HepG2 (cell line): ENCODE results near the gene SLAMF9. TPM values are rescaled to one million over a fixed set of nuclear protein-coding genes. Genes with fewer than 3 reads are reported as not detected.

Experiments
- ATAC-seq: fragments of 200-7000 bp; cut with Tn5 transposase; 3 replicates; pipeline ENCODE4 v1.9.1; 2020; ENCODE audit warnings: mild to moderate bottlenecking, moderate library complexity
- BruUV-seq: library from RNA; stranded (reverse); fragments of 400-500 nt; replicated peaks from 2 replicates; lab custom pipeline; 2021; lab: Mats Ljungman, UMichigan
- CTCF ChIA-PET: fragments of 300-600 bp; formaldehyde crosslinking; extraction: SDS; loops from one replicate; lab custom pipeline; 2021; ENCODE audit warnings: low total read pairs, inconsistent platforms, low intra/inter-chr PET ratio; lab: Yijun Ruan, JAX
- POLR2A ChIA-PET: fragments of 350-600 bp; sonication (Branson Sonifier 250); formaldehyde crosslinking; loops from one replicate; lab custom pipeline; 2020; ENCODE audit warnings: antibody characterized with exemption, inconsistent platforms; lab: Yijun Ruan, JAX
- DNase-seq: peaks from one replicate; pipeline ENCODE4 v3.0.0-alpha.2; 2015; ENCODE audit warnings: low spot score
- FAIRE-seq: peaks from 3 replicates; lab custom pipeline; 2011; peaks lifted over from hg19 to GRCh38; lab: Jason Lieb, UNC
- H2AFZ ChIP-seq: one replicate; pipeline ENCODE4 v1.6.1; 2011; ENCODE audit warnings: low read length, inconsistent platforms
- H3K27ac ChIP-seq: fragments of 300-600 bp; 3 replicates; pipeline ENCODE4 v1.8.0; 2011; ENCODE audit warnings: mixed run types, mild to moderate bottlenecking, mixed read lengths, low read length, inconsistent platforms; ENCODE audit not compliant: insufficient read depth; ENCODE audit errors: extremely low read length
- H3K27me3 ChIP-seq, 2 experiments: fragments of 200-600 bp in 1 of 2; 2 replicates in 1 of 2; 3 replicates in 1 of 2; pipeline versions ENCODE4 v1.6.0 to v1.8.0; 2011; ENCODE audit warnings: low read length in 2 of 2, mild to moderate bottlenecking in 2 of 2, moderate library complexity in 2 of 2, inconsistent platforms in 1 of 2; ENCODE audit not compliant: insufficient read depth in 2 of 2, control insufficient read depth in 1 of 2
- H3K36me3 ChIP-seq, 2 experiments: fragments of 200-600 bp in 1 of 2; replicated peaks in 1 of 2; 2 replicates in 1 of 2; 3 replicates in 1 of 2; pipeline versions ENCODE4 v1.5.1 to v1.8.0; 2011; ENCODE audit warnings: low read length in 2 of 2, inconsistent platforms in 1 of 2; ENCODE audit not compliant: insufficient read depth in 2 of 2, control insufficient read depth in 1 of 2
- H3K4me1 ChIP-seq: 2 replicates; pipeline ENCODE4 v1.5.1; 2012; ENCODE audit warnings: low read length, inconsistent platforms; ENCODE audit not compliant: insufficient read depth
- H3K4me2 ChIP-seq: 2 replicates; pipeline ENCODE4 v1.6.0; 2011; ENCODE audit warnings: low read depth, low read length, inconsistent platforms
- H3K4me3 ChIP-seq, 3 experiments: fragments of 200-600 bp in 1 of 3; sonication (generic), shearing (Covaris generic) in 1 of 3; replicated peaks in 1 of 3; 2 replicates each; pipeline ENCODE4 v1.5.1; 2011 to 2016; ENCODE audit warnings: low read length in 3 of 3, inconsistent platforms in 2 of 3, low read depth in 2 of 3, mild to moderate bottlenecking in 2 of 3, control low read depth in 1 of 3, mixed read lengths in 1 of 3; ENCODE audit not compliant: insufficient read depth in 1 of 3
- H3K79me2 ChIP-seq: one replicate; pipeline ENCODE4 v1.6.1; 2011; ENCODE audit warnings: low read length, inconsistent platforms; ENCODE audit not compliant: insufficient read depth
- H3K9ac ChIP-seq: 2 replicates; pipeline ENCODE4 v1.6.0; 2011; ENCODE audit warnings: mild to moderate bottlenecking, low read depth, low read length, inconsistent platforms; ENCODE audit not compliant: insufficient read depth
- H3K9me3 ChIP-seq: 2 replicates; pipeline ENCODE4 v1.5.1; 2012; ENCODE audit warnings: mild to moderate bottlenecking, low read length
- H4K20me1 ChIP-seq: 2 replicates; pipeline ENCODE4 v1.6.0; 2011; ENCODE audit warnings: inconsistent platforms, mild to moderate bottlenecking, low read length, moderate library complexity; ENCODE audit not compliant: insufficient read depth
- KLF9 ChIP-seq: IDR thresholded peaks from 2 replicates; pipeline ENCODE4 v1.6.1; 2016; ENCODE audit warnings: low read depth
- PAWR ChIP-seq: sonication (generic); formaldehyde crosslinking; IDR thresholded peaks from 2 replicates; pipeline ENCODE4 v1.4.0; 2020; ENCODE audit warnings: missing genetic modification reagents, mild to moderate bottlenecking, borderline replicate concordance
- PPARG ChIP-seq: conservative IDR thresholded peaks from 2 replicates; pipeline ENCODE4 v1.6.1; 2016; ENCODE audit warnings: missing biosample characterization, missing genetic modification reagents
- RELA ChIP-seq: sonication (generic); formaldehyde crosslinking; IDR thresholded peaks from 2 replicates; pipeline ENCODE4 v1.4.0; 2020; ENCODE audit warnings: missing genetic modification reagents
- SCMH1 ChIP-seq: sonication (generic); formaldehyde crosslinking; IDR thresholded peaks from 2 replicates; pipeline ENCODE4 v1.9.0; 2021; ENCODE audit warnings: missing genetic modification reagents, mild to moderate bottlenecking, borderline replicate concordance
- SYNCRIP ChIP-seq: fragments of 200-400 bp; formaldehyde crosslinking; IDR thresholded peaks from 2 replicates; pipeline ENCODE4 v1.6.1; 2018; ENCODE audit warnings: mild to moderate bottlenecking, low read depth, low read length; ENCODE audit not compliant: insufficient read depth
- TCF7 ChIP-seq: sonication (generic); IDR thresholded peaks from 2 replicates; pipeline ENCODE4 v1.6.1; 2016; ENCODE audit warnings: antibody characterized with exemption, low read depth
- ZIK1 ChIP-seq: sonication (generic); formaldehyde crosslinking; IDR thresholded peaks from 2 replicates; pipeline ENCODE4 v1.5.0; 2020; ENCODE audit warnings: mild to moderate bottlenecking, low read depth, missing genetic modification reagents, borderline replicate concordance
- ZNF761 ChIP-seq: sonication (generic); formaldehyde crosslinking; conservative IDR thresholded peaks from 2 replicates; pipeline ENCODE4 v1.4.0; 2020; ENCODE audit warnings: mild to moderate bottlenecking, missing genetic modification reagents
- ZNF768 ChIP-seq: sonication (generic); formaldehyde crosslinking; IDR thresholded peaks from 2 replicates; pipeline ENCODE4 v1.4.0; 2020; ENCODE audit warnings: missing genetic modification reagents
- WGBS: methylation state at CpG from one replicate; pipeline ENCODE4 v1.1.6; 2017; ENCODE audit warnings: low lambda C conversion rate; 5-methylcytosine and 5-hydroxymethylcytosine counted together
- in situ Hi-C: cut with HindIII; loops from 2 replicates; pipeline ENCODE4 v1.10.0; 2017; ENCODE audit warnings: low pct_unique_long_range_greater_than_20kb; ENCODE audit not compliant: extremely low pct_ligation_motif_present
- intact Hi-C: fragments of 100-400 bp; cut with micrococcal nuclease; formaldehyde crosslinking; loops from one replicate; pipeline ENCODE4 v1.10.0; 2022; ENCODE audit not compliant: unreplicated experiment
- polyA plus RNA-seq, 8 experiments: library from polyadenylated mRNA; depleted of rRNA in 3 of 8; stranded (reverse) in 7 of 8; unstranded in 1 of 8; fragments of >200 nt; fragmentation: Illumina TruSeq in 4 of 8; extraction: Trizol in 4 of 8; gene quantifications; 2 replicates each; pipeline versions ENCODE4 v1.2.1 to v1.2.3, GENCODE V29; 2011 to 2016; ENCODE audit warnings: low read depth in 4 of 8, missing spikeins in 1 of 8, mixed read lengths in 1 of 8; ENCODE audit not compliant: insufficient read depth in 1 of 8
- total RNA-seq, 5 experiments: library from RNA; depleted of rRNA; stranded (reverse); fragments of >200 nt; fragmentation: Illumina TruSeq; extraction: Trizol; gene quantifications; 2 replicates each; pipeline ENCODE4 v1.2.3, GENCODE V29; 2016; ENCODE audit warnings: low read depth in 1 of 5
- TF ChIP-seq, protein P1 (sequence below): IDR thresholded peaks from 2 replicates; pipeline ENCODE4 v1.6.1; 2012; ENCODE audit warnings: inconsistent platforms
- TF ChIP-seq, protein P2 (sequence below): sonication (generic); formaldehyde crosslinking; IDR thresholded peaks from 2 replicates; pipeline ENCODE4 v1.5.1; 2020; ENCODE audit warnings: missing genetic modification reagents, mild to moderate bottlenecking, borderline replicate concordance
- TF ChIP-seq, protein P3 (sequence below): IDR thresholded peaks from 2 replicates; pipeline ENCODE4 v1.6.1; 2016
- TF ChIP-seq, protein P4 (sequence below): sonication (generic); formaldehyde crosslinking; IDR thresholded peaks from 2 replicates; pipeline ENCODE4 v1.5.1; 2020; ENCODE audit warnings: mild to moderate bottlenecking, missing genetic modification reagents, moderate library complexity

The SLAMF9 gene
- total and polyA plus RNA-seq, 2 of the 13 experiments (the other 11 are each of a cell fraction or from before 2014, with no cell fraction given), result 0.82 TPM; not detected in 1

DNA sequence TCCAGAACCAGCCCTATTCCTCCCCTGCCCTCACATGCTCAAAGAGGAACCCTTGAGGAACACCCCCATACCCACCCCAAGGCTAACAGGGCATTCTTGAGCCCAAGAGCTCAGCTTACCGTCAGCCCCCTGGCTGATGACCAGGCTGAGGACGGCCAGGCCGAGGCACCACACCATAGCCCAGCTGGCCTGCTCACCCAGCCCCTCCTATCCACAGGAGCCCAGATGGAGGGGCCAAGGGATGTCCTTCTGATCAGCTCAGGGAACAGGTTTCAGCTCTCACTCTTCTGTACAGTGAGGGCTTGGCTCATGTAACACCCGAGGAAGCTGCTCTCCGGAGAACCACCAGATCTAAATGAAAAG, 10.8 kb downstream of the SLAMF9 start:
- WGBS, result 36% methylated on average over 4 of the region's 5 CpGs
- FAIRE-seq, result no peak
- peaks cover 18% of the 10 kb centered on the region for H3K4me1 ChIP-seq
- H3K9ac ChIP-seq, result no peak overlapping the region
- H2AFZ ChIP-seq, result no peak overlapping the region
- no peak for DNase-seq
- ATAC-seq, result no peak
- no peaks in the 10 kb centered on the region for H3K36me3 ChIP-seq
- H3K27me3 ChIP-seq, result peaks cover 14 to 73% of the 10 kb centered on the region in 2 experiments; a peak in 4 of 5 replicates
- H4K20me1 ChIP-seq, result no peaks in the 10 kb centered on the region
- no peak for TF ChIP-seq PAWR (CRISPR knock-in tag)
- H3K4me3 ChIP-seq, result no peak overlapping the region
- in situ Hi-C loops, result no loop called here
- H3K79me2 ChIP-seq, result no peaks in the 10 kb centered on the region
- H3K27ac ChIP-seq, result no peak overlapping the region
- intact Hi-C loops, result no loop called here
- no TSS peak for BruUV-seq
- ChIA-PET POLR2A (no interaction called here), CTCF (no interaction called here)
- H3K4me2 ChIP-seq, result no peak overlapping the region
- H3K9me3 ChIP-seq, result no peaks in the 10 kb centered on the region

DNA sequence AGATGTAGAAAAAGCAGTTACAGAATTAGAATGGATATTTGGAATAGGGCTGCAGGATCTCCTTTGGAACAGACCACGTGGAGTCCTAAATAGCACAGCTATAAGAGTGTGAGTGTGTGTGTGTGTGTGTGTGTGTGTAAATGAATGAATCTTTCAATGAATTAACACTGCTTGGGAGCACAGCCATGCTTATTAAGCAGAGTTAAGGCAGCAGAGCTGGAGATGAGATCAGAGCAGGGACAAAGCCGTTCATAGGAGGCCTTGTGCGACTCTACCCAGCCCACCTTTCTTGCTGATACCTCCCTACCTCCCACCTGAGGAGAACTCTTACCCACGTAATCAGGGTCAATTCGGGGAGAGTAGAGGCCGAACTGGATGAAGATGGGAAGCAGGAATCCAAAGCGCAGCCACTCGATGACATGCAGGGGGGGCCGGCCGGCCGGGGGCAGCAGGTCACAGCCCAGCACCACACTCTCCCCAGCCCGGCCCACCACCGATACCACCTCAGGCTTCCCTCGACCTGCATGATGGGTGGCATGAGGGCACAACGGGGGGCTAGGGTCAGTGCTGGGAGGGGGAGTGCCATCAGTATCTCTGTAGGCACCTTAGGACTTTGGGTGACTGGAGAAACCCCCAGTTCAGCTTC, 11.3 kb downstream of the SLAMF9 start:
- POLR2A ChIA-PET, result no interaction called here
- peaks cover 14 to 79% of the 10 kb centered on the region in 2 experiments; a peak in 4 of 5 replicates for H3K27me3 ChIP-seq
- no peak overlapping the region for H3K9ac ChIP-seq
- no peak overlapping the region for H3K4me2 ChIP-seq
- no peak overlapping the region for H3K27ac ChIP-seq
- ATAC-seq, result no peak
- no peak for DNase-seq
- no peaks in the 10 kb centered on the region for H3K36me3 ChIP-seq
- no peak for TF ChIP-seq ZNF768
- TF ChIP-seq SCMH1, result no peak
- TF ChIP-seq, protein P1, sequence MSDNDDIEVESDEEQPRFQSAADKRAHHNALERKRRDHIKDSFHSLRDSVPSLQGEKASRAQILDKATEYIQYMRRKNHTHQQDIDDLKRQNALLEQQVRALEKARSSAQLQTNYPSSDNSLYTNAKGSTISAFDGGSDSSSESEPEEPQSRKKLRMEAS, result no peak
- TF ChIP-seq ZIK1 (CRISPR knock-in tag), result no peak
- TF ChIP-seq RELA (CRISPR knock-in tag), result no peak
- no peak for TF ChIP-seq ZNF761
- TF ChIP-seq, protein P2, sequence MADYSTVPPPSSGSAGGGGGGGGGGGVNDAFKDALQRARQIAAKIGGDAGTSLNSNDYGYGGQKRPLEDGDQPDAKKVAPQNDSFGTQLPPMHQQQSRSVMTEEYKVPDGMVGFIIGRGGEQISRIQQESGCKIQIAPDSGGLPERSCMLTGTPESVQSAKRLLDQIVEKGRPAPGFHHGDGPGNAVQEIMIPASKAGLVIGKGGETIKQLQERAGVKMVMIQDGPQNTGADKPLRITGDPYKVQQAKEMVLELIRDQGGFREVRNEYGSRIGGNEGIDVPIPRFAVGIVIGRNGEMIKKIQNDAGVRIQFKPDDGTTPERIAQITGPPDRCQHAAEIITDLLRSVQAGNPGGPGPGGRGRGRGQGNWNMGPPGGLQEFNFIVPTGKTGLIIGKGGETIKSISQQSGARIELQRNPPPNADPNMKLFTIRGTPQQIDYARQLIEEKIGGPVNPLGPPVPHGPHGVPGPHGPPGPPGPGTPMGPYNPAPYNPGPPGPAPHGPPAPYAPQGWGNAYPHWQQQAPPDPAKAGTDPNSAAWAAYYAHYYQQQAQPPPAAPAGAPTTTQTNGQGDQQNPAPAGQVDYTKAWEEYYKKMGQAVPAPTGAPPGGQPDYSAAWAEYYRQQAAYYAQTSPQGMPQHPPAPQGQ (CRISPR knock-in tag), result no peak
- no peak for TF ChIP-seq SYNCRIP
- no peak for TF ChIP-seq TCF7
- TF ChIP-seq PPARG, result no peak
- TF ChIP-seq KLF9 (CRISPR knock-in tag), result no peak
- TF ChIP-seq, protein P3, sequence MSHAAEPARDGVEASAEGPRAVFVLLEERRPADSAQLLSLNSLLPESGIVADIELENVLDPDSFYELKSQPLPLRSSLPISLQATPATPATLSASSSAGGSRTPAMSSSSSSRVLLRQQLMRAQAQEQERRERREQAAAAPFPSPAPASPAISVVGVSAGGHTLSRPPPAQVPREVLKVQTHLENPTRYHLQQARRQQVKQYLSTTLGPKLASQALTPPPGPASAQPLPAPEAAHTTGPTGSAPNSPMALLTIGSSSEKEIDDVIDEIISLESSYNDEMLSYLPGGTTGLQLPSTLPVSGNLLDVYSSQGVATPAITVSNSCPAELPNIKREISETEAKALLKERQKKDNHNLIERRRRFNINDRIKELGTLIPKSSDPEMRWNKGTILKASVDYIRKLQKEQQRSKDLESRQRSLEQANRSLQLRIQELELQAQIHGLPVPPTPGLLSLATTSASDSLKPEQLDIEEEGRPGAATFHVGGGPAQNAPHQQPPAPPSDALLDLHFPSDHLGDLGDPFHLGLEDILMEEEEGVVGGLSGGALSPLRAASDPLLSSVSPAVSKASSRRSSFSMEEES (CRISPR knock-in tag), result no peak
- TF ChIP-seq, protein P4, sequence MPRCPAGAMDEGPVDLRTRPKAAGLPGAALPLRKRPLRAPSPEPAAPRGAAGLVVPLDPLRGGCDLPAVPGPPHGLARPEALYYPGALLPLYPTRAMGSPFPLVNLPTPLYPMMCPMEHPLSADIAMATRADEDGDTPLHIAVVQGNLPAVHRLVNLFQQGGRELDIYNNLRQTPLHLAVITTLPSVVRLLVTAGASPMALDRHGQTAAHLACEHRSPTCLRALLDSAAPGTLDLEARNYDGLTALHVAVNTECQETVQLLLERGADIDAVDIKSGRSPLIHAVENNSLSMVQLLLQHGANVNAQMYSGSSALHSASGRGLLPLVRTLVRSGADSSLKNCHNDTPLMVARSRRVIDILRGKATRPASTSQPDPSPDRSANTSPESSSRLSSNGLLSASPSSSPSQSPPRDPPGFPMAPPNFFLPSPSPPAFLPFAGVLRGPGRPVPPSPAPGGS (CRISPR knock-in tag), result no peak
- TF ChIP-seq, all 625 proteins: peak for 0
- Histone ChIP-seq H3K79me2 (no peaks in the 10 kb centered on the region), H4K20me1 (no peaks in the 10 kb centered on the region), H3K9me3 (no peaks in the 10 kb centered on the region), H3K4me3 (no peak overlapping the region), H3K4me1 (peaks cover 18% of the 10 kb centered on the region), H2AFZ (no peak overlapping the region)
- no peak for FAIRE-seq
- CTCF ChIA-PET, result no interaction called here
- BruUV-seq, result no TSS peak
- intact Hi-C loops (no loop called here), in situ Hi-C loops (no loop called here)
- WGBS, result 16% methylated on average over 6 of the region's 15 CpGs
